ENCODE results near the gene LRP6. TPM values are rescaled to one million over a fixed set of nuclear protein-coding genes. Genes with fewer than 3 reads are reported as not detected.
"Not testable (repeated sequence)": the region's sequence is repeated elsewhere in the genome, so short reads cannot be mapped to it uniquely, and the experiment has no call there.

LRP6 gene
- 16.3 TPM for polyA plus RNA-seq (2013, experiment 1 of 2; ENCODE audit: insufficient read length)
- 18.3 TPM for polyA plus RNA-seq (2013, experiment 2 of 2; ENCODE audit: insufficient read length)

DNA sequence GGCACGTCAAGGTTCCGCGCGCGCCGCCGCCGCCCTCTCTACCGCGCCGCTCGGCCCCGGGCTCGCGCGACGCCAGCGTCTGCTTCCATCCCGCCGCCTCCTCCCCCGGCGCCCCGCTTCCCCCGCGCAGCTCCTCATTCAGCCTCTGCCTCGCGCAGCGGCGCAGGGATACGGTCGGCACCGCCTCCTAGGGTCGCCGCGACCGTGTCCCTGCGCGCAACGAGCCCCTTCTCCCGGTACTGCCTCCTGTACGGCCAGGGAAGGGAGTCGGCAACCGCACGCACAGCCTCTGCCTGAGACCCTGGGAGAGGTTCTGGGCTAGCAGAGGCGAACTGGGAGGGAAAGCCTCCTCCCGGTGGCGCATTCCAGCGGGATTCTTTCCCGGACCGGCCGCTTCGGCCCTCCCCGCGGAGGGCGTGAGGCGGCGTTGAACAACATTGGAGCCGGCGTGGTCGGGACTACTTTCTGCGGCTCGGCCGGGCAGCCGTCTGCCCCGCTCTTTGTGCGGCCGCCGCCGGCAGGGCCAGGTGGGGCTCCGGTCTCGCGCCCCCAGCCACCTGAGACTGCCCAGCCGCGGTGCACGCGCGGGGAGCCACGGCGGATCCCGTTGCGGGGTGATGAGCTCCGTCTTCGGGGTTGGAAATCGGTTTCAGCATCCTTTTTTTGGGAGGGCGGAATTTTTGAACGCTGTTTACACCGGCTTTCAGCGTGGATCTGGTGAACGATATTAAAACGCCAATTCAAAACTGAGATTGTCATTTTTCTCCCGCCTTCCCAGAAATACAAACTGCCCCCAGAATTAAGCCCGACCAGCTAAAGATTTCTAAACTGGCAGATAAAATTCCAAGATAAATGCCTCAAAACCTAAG is at the start of gene LRP6:
LRP6 (minus strand) TSS at position 172 of the 869 bp plus-strand sequence. CDS start 309 bp downstream, outside the sequence.
- DNase-seq, result peak; percentile 96

DNA sequence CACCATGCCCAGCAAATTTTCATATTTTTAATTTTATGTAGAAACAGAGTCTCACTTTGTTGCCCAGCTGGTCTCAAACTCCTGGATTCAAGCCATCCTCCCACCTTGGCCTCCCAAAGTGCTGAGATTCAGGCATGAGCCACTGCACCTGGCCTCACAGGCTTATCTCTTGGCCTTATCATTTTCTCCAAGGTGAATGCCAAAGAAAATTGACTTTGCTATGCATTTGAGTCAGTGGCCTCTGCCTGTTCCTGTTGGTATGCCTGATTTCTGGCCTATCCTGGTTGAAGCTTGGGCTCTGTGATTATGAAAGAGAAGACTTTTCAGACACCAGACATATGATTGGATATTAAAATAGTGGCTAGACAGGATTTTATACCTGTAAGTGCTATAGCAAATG is 49.0 kb upstream of the LRP6 start:
- DNase-seq, result no peak

DNA sequence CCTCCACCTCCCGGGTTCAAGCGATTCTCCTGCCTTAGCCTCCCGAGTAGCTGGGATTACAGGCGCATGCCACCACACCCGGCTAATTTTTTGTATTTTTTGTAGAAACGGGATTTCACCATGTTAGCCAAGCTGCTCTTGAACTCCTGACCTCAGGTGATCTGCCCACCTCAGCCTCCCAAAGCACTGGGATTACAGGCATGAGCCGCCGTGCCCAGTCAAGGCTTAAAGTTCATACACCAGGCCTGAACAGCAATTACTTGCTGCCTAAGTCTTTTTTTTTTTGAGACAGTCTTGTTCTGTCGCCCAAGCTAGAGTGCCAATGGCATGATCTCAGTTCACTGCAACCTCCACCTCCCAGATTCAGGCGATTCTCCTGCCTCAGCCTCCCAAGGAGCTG is 43.9 kb upstream of the LRP6 start:
- not testable (repeated sequence) for DNase-seq

DNA sequence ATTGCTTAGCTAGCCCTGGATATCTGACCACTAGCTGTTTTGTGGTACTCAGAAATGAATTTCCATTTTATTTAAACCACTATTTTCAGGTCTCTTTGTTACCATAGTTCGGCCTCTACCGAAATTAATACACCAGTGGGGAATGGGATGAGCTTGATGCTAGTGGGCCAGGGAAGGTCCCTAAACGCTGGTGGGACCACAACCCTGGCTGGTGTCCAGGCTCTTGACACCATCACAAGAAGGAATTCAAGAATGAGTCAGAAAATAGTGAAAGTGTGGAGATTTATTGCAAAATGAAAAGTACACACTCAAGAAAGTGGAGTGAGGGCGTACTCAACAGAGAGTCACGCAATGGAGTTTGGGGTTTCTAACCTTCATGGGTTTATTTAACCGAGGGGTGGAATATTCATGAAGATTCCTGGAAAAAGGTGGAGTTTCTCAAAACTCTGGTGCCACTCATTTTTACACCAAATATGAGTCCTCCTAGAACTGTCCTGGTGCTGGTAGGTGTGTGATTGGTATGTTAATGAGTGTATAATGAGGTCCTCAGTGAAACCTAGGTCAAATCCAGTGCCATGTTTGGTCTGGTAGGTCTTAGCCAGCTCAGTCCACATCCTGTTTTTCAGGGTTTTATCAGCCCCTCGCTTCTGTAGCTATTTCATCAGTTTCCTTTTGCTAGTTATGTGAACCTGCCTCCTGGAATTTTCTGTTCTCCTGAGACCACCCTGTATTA is 38.9 kb upstream of the LRP6 start:
- DNase-seq, result no peak

DNA sequence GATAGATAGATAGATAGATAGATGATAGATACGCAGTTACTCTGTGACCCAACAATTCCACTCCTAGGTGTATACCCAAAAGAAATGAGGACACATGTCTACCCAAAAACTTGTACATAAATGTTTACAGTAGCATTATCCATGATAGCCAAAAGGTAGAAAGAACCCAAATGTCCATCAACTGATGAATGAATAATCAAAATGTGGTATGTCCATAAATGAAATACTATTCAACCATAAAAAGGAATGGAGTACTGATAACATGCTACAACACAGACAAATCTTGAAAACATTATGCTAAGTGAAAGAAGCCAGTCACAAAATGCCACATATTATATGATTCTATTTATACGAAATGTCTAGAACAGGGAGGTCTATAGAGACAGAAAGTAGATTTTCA is 36.1 kb upstream of the LRP6 start:
- no peak for DNase-seq

DNA sequence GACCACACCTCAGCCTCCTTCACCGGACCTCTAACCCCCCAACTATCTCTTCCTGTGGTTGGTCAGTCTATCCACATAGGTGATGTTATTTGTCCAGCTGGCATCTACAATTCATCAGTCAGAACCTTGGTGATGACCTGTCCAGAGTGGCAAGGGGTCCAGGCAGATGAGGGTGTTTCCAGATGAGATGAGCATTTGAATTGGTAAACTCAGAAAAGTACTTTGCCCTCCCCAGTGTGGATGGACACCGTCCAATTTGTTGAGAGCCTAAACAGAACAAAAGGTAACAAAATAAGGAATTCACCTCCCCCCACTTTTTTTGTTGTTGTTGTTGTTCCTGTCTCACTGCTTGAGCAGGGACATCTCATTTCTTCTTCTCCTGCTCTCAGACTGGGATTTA is 34.3 kb upstream of the LRP6 start:
- no peak for DNase-seq

DNA sequence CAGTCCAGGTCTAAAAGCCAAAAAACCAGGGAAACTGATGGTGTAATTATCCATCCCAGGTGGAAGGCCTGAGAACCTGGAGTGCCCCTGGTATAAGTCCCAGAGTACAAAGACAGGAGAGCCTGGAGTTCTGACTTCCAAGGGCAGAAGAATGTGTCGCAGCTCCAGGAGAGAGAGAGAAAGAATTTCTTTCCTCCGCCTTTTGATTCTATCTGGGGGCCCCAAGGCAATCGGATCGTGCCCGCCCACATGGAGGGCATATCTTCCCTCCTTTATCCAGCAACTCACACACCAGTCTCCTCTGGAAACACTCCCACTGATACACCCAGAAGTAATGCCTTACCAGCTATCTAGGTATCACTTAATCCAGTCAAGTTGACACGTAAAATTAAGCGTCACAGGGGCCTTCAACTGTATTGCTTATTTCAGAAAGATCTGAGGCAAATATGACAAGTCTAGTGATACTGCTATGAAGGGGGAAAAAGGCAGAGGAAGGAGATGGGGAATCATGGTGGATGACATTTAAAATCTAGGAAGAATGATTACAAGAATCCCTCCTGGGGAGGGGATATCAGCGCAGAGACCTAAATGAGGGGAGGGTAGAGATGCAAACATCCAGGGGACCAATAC is 30.5 kb upstream of the LRP6 start:
- DNase-seq, result no peak

DNA sequence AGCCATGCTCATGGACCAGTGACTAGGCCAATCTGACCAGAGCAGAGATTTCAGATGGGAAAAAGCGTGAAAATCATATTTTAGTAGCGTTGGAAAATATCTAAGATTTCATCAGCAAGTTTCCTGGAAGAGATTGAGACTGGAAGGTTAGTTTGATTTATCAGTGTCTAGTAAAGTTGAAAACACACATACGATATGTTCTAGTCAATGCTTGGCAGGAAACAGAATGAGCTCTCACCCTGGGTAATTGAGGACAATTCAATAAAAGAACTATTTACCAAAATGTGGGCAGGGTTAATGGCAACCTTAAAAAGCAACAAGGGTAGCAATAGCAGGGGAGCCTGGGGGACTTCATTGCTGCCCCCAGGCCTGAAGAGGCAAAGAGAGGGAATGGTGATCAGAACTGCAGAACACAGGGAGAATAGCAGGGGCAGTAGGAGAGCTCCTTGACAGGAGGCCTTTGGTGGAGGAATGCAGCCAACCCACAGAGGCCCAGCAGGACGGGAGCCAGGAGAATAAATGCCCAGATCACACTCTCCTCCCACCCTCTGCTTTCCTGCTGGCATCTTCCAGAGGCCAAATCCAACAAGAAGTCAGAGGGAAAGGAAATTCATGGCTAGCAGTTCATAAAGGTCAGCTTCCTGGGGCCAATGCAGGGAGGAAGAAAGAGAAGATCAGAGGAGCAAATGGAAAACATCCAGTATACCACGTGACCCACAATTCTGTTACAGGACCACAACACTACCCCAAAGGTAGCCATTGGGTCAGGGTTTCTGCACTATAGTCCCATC is 27.6 kb upstream of the LRP6 start:
- DNase-seq, result no peak

DNA sequence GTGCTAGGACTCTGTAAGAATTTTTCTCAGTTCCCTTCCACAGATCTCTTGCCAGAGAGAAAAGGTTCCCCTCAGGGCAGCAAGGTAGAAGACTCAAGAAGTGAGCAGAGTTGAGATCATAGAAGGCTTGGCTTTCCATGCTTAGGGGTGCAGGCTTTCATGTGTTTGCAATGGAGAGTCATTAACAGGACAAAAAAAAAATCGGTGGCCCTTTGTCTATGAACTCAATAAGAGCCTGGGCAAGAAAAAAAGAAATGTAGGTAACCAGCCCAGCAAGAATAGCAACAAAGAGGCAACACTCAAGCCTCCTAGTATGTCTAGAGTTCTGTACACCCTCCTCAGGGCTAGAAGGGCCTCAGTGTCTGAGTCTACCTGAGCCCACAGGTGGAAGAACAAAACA is 23.4 kb upstream of the LRP6 start:
- DNase-seq, result no peak

DNA sequence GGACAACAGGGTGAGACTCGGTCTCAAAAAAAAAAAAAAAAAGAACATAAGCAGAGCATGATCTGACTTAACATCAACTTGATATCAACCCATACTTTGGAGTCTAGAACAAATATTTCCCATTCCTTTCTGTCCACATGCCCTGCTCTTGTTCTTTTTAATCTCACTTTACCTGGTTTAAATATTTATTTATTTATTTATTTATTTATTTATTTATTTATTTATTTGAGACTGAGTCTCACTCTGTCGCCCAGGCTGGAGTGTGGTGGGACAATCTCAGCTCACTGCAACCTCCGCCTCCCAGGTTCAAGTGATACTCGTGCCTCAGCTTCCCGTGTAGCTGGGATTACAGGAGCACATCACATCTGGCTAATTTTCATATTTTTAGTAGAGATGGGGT is 19.6 kb upstream of the LRP6 start:
- no peak for DNase-seq

DNA sequence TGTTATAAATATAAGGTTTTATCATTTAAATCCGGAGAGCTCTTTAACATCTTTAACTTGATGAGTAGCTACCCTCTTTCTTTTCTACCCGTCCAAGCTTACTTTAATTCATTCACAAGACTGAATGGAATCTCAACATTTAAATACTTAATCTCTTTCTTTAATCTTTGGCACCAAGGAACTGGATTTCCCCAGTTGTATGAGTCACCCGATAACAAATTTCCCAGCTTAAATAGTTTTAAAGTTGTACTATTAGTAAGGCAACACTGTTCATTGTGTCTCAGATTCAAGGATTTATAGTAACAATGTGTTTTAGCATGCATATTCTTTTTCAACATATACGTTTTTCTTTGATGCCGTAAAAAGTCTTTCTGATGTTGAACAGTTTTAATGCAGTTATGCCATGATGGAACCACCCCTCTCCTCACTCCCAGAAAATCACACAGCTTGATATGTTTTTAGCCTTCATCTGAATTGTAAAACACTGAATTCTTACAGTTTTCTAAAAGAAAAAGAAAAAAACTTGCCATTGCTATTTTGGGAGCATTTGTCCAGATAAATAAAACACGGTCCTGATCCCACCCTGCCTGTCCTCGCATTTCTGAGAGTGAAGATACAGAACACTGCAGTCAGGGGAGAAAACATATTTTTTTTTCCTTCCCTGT is 16.0 kb upstream of the LRP6 start:
- peak; percentile 60 for DNase-seq

DNA sequence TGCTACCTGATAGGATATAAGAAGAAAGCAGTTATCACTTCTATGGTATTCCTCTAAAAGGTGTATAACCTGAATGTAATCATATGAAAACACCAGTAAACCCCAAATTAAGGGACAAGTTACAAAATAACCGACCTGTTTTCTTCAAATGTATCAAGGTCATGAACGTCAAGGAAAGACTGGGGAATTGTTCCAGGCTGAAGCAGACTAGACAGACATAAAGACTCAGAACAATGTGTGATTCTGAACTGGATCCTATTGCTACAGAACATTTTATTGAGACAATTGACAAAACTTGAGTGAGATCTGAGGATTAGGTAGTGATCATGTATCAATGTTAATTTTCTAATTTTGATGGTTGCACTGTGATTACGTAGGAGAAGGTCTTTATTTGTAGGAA is 15.4 kb upstream of the LRP6 start:
- no peak for DNase-seq

DNA sequence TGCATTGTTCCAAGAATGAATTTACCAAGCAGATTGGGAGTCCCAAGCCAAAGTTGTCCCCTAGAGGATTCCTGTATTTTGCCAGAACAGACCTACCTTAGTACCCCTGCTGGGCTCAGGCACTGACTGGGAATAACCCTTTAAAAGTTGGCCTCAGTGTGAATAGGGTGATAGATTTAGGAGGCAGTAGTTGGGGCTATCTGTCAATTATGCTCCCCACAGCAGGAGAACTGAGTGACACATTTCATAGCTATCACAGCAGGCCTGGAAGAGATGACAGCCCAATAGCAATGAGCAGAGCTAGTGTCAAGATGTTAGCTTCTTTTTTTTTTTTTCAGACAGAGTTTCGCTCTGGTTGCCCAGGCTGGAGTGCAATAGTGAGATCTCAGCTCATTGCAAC is 14.3 kb upstream of the LRP6 start:
- no peak for DNase-seq

DNA sequence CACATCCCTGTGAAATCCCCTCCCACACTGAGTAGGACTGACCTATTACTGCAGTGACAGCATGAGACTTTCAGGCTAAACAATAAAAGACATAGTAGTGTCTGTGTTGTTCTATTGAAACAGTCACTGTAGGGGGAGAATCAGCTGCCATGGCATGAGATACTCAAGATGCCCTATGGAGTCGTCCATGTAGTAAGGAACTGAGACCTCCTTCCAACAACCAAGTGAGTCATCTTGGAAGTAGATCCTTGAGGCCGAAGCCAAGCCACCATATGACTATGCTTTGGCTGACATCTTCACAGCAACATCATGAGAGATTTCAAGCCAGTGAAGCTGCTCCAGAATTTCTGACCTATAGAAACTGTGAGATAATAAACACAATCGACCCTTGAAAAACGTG is 12.1 kb upstream of the LRP6 start:
- DNase-seq, result no peak

DNA sequence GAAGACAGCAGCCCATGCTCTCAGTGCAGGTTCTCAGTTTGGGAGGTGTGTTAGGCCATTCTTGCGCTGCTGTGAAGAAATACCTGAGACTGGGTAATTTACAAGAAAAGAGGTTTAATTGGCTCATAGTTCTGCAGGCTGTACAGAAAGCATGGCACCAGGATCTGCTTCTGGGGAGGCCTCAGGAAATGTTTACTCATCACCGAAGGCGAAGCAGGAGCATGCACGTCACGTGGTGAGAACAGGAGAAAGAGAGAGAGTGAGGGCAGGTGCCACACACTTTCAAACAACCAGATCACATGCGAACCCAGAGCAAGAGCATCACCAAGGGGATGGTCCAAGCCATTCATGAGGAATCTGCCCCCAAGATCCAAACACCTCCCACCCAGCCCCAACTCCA is 9.0 kb upstream of the LRP6 start:
- DNase-seq, result no peak

DNA sequence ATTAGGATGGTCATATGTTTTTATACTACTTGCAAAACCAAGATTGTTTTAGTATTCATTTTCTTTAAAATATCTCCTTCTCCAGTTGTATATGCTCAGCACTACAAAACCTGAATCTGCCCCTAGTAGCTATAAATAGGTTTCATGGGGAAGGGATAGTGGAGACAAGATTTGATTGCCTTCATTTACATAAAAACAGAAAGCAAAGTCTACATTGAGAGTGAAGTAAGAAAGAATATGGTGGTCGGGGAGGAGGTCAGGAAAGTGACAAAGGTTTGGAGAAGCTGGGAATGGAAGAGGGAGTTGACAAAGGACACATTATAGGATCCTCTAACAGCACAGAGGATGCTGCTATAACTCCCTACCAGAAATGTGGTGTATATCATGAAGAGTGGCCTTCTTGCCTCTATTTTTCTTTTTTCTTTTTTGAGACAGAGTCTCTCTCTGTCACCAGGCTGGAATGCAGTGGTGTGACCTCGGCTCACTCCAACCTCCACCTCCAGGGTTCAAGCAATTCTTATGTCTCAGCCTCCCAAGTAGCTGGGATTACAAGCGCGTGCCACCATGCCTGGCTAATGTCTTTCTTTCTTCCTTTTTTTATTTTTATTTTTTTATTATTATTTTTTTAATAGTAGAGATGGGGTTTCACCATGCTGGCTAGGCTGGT is 6.6 kb upstream of the LRP6 start:
- peak; percentile 69 for DNase-seq

DNA sequence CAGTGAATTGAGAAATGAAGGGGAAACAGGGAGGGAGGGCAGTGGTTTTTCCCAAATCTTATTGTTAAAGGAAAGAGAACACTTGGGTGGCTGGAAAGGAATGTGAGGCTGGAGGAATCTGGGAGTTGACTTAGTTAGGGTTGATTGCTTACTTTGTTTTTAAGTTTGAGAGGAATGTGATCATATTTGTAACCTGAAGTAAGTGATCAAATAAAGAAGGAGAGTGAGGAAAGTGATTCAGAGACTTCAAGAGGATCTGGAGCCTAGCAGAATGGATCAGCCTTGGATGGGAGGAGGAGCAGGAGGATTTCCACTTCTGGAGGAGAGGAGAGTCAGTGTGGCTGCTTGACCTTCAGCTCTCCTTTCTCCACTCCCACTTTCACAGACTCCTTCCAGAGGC is 6.0 kb upstream of the LRP6 start:
- DNase-seq, result peak; percentile 61

DNA sequence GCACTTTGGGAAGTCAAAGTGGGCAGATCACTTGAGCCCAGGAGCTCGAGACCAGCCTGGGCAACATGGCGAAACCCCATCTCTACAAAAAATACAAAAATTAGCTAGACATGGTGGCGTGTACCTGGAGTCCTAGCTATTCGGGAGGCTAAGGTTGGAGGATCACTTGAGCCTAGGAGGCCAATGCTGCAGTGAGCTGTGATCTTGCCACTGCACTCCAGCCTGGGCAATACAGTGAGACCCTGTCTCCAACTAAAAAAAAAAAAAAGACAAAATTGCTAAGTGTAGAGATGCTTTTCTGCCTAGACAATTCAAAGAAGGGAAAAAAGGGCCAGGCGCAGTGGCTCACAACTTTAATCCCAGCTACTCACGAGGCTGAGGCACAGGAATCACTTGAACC is 3.4 kb upstream of the LRP6 start:
- no peak for DNase-seq

DNA sequence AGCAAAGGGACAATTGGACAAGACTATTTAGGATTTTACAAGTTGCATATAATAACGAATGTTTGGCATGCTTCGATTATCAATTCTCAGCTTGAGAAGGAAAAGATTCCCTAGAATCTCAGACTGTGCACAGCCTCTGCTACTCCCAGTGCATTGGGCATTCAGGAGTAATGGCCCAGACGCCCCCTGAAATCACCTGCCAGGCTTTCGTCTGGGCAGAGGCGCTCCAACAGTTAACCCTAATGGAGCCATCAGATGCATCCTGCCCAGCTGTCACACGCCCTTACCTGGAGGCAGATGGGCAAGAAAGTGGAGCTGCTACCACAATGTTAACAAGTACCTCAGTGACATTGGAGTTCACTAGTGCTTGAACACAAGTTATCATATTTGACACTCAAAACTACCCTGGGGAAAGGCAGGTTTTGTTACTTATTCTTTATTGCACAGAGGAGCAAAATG is 927 bp upstream of the LRP6 start:
- DNase-seq, result no peak

DNA sequence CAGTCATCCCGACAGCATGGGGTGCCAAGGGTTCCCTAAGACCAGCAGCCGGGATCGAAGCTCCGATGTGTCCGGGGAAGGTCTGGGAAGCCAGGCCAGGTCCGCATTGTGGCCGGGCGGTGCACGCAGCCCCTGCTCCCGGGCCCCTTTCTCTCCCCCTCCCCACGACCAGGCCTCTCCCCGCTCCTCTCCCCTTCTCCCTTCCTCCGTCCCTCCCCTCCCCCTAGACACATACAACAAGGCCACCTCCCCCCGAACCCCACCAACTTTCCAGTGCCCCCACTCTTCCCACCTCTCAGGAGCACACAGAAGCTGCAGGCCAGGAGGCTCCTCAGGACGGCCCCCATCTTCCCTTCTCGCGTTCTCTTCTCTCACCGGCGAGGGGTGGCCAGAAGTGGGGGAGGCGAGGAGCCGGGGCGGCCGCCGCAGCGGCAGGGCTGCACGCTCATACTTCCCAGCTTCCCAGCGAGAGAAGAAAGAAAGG is 413 bp downstream of the LRP6 start:
- DNase-seq, result no peak

Data from fibroblast of skin of scalp (primary cell).